ENCODE measurements around the gene TMEM63A. TPM values are rescaled to one million over a fixed set of nuclear protein-coding genes. Genes with fewer than 3 reads are reported as not detected.

Gene TMEM63A
- polyA plus RNA-seq, 1 of the 3 experiments (the other 2 are of a cell fraction), result 13.5 TPM

DNA sequence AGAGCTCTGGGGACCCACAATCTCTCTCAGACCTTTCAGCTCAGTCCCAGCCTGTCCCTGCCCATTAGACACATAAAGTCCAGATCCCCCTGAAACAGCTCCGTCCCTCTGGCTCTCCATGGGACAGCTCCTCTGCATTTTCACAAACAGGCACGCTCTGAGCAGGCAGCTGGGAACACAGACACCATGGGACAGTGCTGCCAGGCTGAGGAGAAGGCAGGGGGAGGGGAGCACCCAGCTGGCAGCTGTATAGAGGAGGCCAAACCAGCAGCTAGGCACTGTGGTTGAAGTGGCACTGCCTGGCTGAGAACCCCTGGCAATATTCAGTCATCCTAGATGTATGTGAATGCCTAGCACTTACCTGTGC is 2.0 kb downstream of the TMEM63A start:
- peaks cover 0 to 34% of the 10 kb centered on the region in 2 experiments; a peak in 1 of 4 replicates for H3K4me1 ChIP-seq (ENCODE audit: control insufficient read depth in 1 of 2, insufficient read depth in 2 of 2, low read depth in 1 of 2, low read length in 1 of 2)
- no peaks in the 10 kb centered on the region for H3K36me3 ChIP-seq (replicated peaks in 1 of 2; ENCODE audit: control insufficient read depth in 1 of 2, insufficient read depth in 2 of 2, low read length in 1 of 2)
- H3K9me3 ChIP-seq, result no peaks in the 10 kb centered on the region
- H3K9me2 ChIP-seq, result no peaks in the 10 kb centered on the region
- ChIA-PET POLR2A (interaction anchor here (1.0 kb wide), 1 partner anchor 35 kb away, joined by 3 read pairs; no protein-coding TSS in a partner anchor), CTCF (interaction anchor here (3.9 kb wide), 1 partner anchor 405 kb away, joined by 21 read pairs; no protein-coding TSS in a partner anchor)
- DNase-seq, result peak; percentile 55
- no peak overlapping the region; the same call in 1 of the 2 replicates for H3K4me2 ChIP-seq
- H3K9ac ChIP-seq, result no peak overlapping the region
- no peak overlapping the region; a peak in 1 of 4 replicates for H3K4me3 ChIP-seq (ENCODE audit: low read depth in 2 of 2, low read length in 1 of 2)
- H3K27me3 ChIP-seq (ENCODE audit: insufficient read depth), result no peaks in the 10 kb centered on the region
- no CpG with 5 or more reads among the region's 2 CpGs for WGBS (ENCODE audit: low lambda C conversion rate)
- peaks cover 7% of the 10 kb centered on the region; the same call in 1 of the 2 replicates for H3K79me2 ChIP-seq (ENCODE audit: insufficient read depth)
- no peak overlapping the region for H2AFZ ChIP-seq (ENCODE audit: low read depth)
- peaks cover 4% of the 10 kb centered on the region for H3F3A ChIP-seq (replicated peaks; ENCODE audit: insufficient read depth)
- H4K20me1 ChIP-seq (ENCODE audit: insufficient read depth), result no peaks in the 10 kb centered on the region
- no peak overlapping the region; a peak in 1 of 4 replicates for H3K27ac ChIP-seq (ENCODE audit: low read depth in 2 of 2, low read length in 1 of 2)
- peak; percentile 42 for TF ChIP-seq CHD2 (IDR thresholded peaks at IDR 0.05; ENCODE audit: low read length, partially characterized antibody)
- TF ChIP-seq EP300 (IDR thresholded peaks at IDR 0.05; ENCODE audit: borderline replicate concordance in 1 of 2, low read depth in 1 of 2, low read length in 1 of 2), result no peak
- TF ChIP-seq RCOR1 (IDR thresholded peaks at IDR 0.05; ENCODE audit: low read length), result 0 out of 2 replicates have a peak, but pooled peaks have one; percentile 5
- TF ChIP-seq, protein P1, sequence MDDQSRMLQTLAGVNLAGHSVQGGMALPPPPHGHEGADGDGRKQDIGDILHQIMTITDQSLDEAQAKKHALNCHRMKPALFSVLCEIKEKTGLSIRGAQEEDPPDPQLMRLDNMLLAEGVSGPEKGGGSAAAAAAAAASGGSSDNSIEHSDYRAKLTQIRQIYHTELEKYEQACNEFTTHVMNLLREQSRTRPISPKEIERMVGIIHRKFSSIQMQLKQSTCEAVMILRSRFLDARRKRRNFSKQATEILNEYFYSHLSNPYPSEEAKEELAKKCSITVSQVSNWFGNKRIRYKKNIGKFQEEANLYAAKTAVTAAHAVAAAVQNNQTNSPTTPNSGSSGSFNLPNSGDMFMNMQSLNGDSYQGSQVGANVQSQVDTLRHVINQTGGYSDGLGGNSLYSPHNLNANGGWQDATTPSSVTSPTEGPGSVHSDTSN (IDR thresholded peaks at IDR 0.05), result no peak

DNA sequence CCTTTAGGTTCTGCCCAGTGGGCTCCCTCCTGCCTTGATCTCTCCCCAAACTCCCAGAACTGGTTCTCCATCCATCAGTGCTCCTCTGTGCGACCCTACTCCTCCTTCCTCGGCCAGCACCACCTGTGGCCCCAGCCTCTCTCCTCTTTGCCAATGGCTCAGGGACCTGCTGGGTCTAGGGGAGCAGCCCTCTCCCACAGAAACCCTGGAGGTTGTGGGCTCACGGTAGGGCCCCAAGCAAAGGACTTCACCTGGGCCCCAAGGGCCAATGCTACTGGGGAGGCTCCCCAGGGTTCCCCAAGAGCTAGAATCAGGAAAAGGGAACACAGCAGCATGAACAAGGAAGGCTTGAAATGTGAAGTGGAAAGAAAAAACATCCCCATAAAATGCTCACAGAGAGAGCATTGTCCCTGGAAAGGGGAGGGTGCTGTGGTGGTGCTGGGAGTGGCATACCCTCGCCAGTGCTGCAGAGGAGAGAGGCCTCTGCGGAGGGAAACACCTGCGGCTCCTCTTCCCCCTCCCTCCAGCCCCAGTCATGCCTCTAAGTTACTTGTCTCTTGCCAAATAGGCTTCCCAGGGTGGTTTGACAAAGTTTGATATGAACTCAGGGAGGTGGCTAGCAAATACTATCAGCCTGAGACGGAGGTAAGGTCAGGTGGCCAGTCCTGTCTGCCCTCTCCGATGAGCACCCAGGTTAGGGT is 2.5 kb downstream of the TMEM63A start:
- Histone ChIP-seq H3K27me3 (ENCODE audit: insufficient read depth) (no peaks in the 10 kb centered on the region), H3K9me2 (no peaks in the 10 kb centered on the region), H3K4me1 (ENCODE audit: control insufficient read depth in 1 of 2, insufficient read depth in 2 of 2, low read depth in 1 of 2, low read length in 1 of 2) (peaks cover 0 to 34% of the 10 kb centered on the region in 2 experiments; a peak in 1 of 4 replicates), H3K9me3 (no peaks in the 10 kb centered on the region), H4K20me1 (ENCODE audit: insufficient read depth) (no peaks in the 10 kb centered on the region), H3K79me2 (ENCODE audit: insufficient read depth) (peaks cover 7% of the 10 kb centered on the region; the same call in 1 of the 2 replicates), H3K4me2 (no peak overlapping the region), H3K36me3 (replicated peaks in 1 of 2; ENCODE audit: control insufficient read depth in 1 of 2, insufficient read depth in 2 of 2, low read length in 1 of 2) (no peaks in the 10 kb centered on the region), H3K4me3 (ENCODE audit: low read depth in 2 of 2, low read length in 1 of 2) (no peak overlapping the region; a peak in 1 of 4 replicates), H3F3A (replicated peaks; ENCODE audit: insufficient read depth) (peaks cover 4% of the 10 kb centered on the region), H3K27ac (ENCODE audit: low read depth in 2 of 2, low read length in 1 of 2) (no peak overlapping the region), H2AFZ (ENCODE audit: low read depth) (no peak overlapping the region), H3K9ac (no peak overlapping the region)
- CTCF ChIA-PET, result interaction anchor here (0.6 to 3.9 kb wide), 2 partner anchors 57 to 405 kb away, joined by 3 to 21 read pairs; no protein-coding TSS in a partner anchor
- POLR2A ChIA-PET, result interaction anchor here (0.6 to 1.0 kb wide), 2 partner anchors 35 to 120 kb away, joined by 3 read pairs; partner anchors contain the start of gene SDE2
- DNase-seq, result no peak
- WGBS (ENCODE audit: low lambda C conversion rate), result 93% methylated on average over 8 of the region's 8 CpGs
- TF ChIP-seq ELF1 (IDR thresholded peaks at IDR 0.05) (no peak), NFIC (IDR thresholded peaks at IDR 0.05; ENCODE audit: borderline replicate concordance) (no peak), RXRA (IDR thresholded peaks at IDR 0.05; ENCODE audit: borderline replicate concordance, low read depth) (no peak), FOXM1 (IDR thresholded peaks at IDR 0.05; ENCODE audit: low read depth) (no peak), TEAD4 (IDR thresholded peaks at IDR 0.05; ENCODE audit: borderline replicate concordance, insufficient read depth) (no peak), RCOR1 (IDR thresholded peaks at IDR 0.05; ENCODE audit: low read length) (no peak), RFX5 (IDR thresholded peaks at IDR 0.05; ENCODE audit: low read length) (no peak), FOXJ3 (CRISPR knock-in tag; IDR thresholded peaks at IDR 0.05) (no peak), JUND (IDR thresholded peaks at IDR 0.05) (no peak)
- TF ChIP-seq, protein P2, sequence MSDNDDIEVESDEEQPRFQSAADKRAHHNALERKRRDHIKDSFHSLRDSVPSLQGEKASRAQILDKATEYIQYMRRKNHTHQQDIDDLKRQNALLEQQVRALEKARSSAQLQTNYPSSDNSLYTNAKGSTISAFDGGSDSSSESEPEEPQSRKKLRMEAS (IDR thresholded peaks at IDR 0.05; ENCODE audit: low read depth), result no peak
- TF ChIP-seq, protein P3, sequence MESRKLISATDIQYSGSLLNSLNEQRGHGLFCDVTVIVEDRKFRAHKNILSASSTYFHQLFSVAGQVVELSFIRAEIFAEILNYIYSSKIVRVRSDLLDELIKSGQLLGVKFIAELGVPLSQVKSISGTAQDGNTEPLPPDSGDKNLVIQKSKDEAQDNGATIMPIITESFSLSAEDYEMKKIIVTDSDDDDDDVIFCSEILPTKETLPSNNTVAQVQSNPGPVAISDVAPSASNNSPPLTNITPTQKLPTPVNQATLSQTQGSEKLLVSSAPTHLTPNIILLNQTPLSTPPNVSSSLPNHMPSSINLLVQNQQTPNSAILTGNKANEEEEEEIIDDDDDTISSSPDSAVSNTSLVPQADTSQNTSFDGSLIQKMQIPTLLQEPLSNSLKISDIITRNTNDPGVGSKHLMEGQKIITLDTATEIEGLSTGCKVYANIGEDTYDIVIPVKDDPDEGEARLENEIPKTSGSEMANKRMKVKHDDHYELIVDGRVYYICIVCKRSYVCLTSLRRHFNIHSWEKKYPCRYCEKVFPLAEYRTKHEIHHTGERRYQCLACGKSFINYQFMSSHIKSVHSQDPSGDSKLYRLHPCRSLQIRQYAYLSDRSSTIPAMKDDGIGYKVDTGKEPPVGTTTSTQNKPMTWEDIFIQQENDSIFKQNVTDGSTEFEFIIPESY (IDR thresholded peaks at IDR 0.05; ENCODE audit: borderline replicate concordance, low read depth), result no peak
- TF ChIP-seq, protein P1 (IDR thresholded peaks at IDR 0.05), result no peak
- TF ChIP-seq, protein P4, sequence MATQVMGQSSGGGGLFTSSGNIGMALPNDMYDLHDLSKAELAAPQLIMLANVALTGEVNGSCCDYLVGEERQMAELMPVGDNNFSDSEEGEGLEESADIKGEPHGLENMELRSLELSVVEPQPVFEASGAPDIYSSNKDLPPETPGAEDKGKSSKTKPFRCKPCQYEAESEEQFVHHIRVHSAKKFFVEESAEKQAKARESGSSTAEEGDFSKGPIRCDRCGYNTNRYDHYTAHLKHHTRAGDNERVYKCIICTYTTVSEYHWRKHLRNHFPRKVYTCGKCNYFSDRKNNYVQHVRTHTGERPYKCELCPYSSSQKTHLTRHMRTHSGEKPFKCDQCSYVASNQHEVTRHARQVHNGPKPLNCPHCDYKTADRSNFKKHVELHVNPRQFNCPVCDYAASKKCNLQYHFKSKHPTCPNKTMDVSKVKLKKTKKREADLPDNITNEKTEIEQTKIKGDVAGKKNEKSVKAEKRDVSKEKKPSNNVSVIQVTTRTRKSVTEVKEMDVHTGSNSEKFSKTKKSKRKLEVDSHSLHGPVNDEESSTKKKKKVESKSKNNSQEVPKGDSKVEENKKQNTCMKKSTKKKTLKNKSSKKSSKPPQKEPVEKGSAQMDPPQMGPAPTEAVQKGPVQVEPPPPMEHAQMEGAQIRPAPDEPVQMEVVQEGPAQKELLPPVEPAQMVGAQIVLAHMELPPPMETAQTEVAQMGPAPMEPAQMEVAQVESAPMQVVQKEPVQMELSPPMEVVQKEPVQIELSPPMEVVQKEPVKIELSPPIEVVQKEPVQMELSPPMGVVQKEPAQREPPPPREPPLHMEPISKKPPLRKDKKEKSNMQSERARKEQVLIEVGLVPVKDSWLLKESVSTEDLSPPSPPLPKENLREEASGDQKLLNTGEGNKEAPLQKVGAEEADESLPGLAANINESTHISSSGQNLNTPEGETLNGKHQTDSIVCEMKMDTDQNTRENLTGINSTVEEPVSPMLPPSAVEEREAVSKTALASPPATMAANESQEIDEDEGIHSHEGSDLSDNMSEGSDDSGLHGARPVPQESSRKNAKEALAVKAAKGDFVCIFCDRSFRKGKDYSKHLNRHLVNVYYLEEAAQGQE (IDR thresholded peaks at IDR 0.05; ENCODE audit: low read depth, low read length), result no peak
- TF ChIP-seq, protein P5, sequence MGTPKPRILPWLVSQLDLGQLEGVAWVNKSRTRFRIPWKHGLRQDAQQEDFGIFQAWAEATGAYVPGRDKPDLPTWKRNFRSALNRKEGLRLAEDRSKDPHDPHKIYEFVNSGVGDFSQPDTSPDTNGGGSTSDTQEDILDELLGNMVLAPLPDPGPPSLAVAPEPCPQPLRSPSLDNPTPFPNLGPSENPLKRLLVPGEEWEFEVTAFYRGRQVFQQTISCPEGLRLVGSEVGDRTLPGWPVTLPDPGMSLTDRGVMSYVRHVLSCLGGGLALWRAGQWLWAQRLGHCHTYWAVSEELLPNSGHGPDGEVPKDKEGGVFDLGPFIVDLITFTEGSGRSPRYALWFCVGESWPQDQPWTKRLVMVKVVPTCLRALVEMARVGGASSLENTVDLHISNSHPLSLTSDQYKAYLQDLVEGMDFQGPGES (IDR thresholded peaks at IDR 0.05; ENCODE audit: low read depth, low read length), result no peak

Measured in SK-N-SH (cell line).